K562 (cell line): ENCODE data around the gene ZNF749. TPM values are rescaled to one million over a fixed set of nuclear protein-coding genes. Genes with fewer than 3 reads are reported as not detected.

Experiments used
- CBFA2T2 ChIP-seq: fragments of 450-650 bp; conservative IDR thresholded peaks from 2 replicates; pipeline ENCODE4 v1.6.1; 2017; ENCODE audit warnings: mild to moderate bottlenecking
- CBFA2T3 ChIP-seq: fragments of 450-650 bp; IDR thresholded peaks from 2 replicates; pipeline ENCODE4 v1.6.1; 2017
- CBX3 ChIP-seq, 2 experiments: IDR thresholded peaks; 1 replicate in 1 of 2; 2 replicates in 1 of 2; pipeline ENCODE4 v1.6.1; 2012; ENCODE audit warnings: inconsistent platforms in 2 of 2, low read length in 2 of 2, borderline replicate concordance in 1 of 2, control low read depth in 1 of 2
- CBX5 ChIP-seq: IDR thresholded peaks from 2 replicates; pipeline ENCODE4 v1.6.1; 2014; ENCODE audit warnings: low read depth, borderline replicate concordance
- ETV5 ChIP-seq: sonication (generic); formaldehyde crosslinking; IDR thresholded peaks from 2 replicates; pipeline ENCODE4 v1.4.0; 2020; ENCODE audit warnings: low read depth, mild to moderate bottlenecking, missing genetic modification reagents
- GTF2A2 ChIP-seq: IDR thresholded peaks from 2 replicates; pipeline ENCODE4 v1.6.1; 2016; ENCODE audit warnings: mild to moderate bottlenecking, missing genetic modification characterization, missing compliant biosample characterization
- IRF9 ChIP-seq: fragments of 450-650 bp; IDR thresholded peaks from 2 replicates; pipeline ENCODE4 v1.6.1; 2016; ENCODE audit warnings: missing biosample characterization, missing genetic modification characterization
- MLX ChIP-seq, 2 experiments: fragments of 450-650 bp in 1 of 2; sonication (generic) in 1 of 2; formaldehyde crosslinking; conservative IDR thresholded peaks; 2 replicates each; pipeline versions ENCODE4 v1.4.0 to v1.8.1; 2020 to 2022; ENCODE audit warnings: mild to moderate bottlenecking in 1 of 2, missing genetic modification reagents in 1 of 2
- MXI1 ChIP-seq: IDR thresholded peaks from 2 replicates; pipeline ENCODE4 v1.6.1; 2011; ENCODE audit warnings: low read depth, mild to moderate bottlenecking, improper control_type of control experiment, low read length
- PCBP1 ChIP-seq: fragments of 200-400 bp; formaldehyde crosslinking; IDR thresholded peaks from 2 replicates; pipeline ENCODE4 v1.6.1; 2018; ENCODE audit warnings: mild to moderate bottlenecking, low read depth, low read length; ENCODE audit not compliant: poor library complexity, severe bottlenecking
- POLR2H ChIP-seq: IDR thresholded peaks from 2 replicates; pipeline ENCODE4 v1.6.1; 2016; ENCODE audit warnings: missing genetic modification characterization, low read depth, mild to moderate bottlenecking, control low read depth, missing compliant biosample characterization, moderate library complexity
- PRMT5 ChIP-seq: sonication (generic); formaldehyde crosslinking; IDR thresholded peaks from 2 replicates; pipeline ENCODE4 v1.5.0; 2020; ENCODE audit warnings: missing genetic modification reagents
- SIN3A ChIP-seq, 2 experiments: fragments of 150-350 bp in 1 of 2; IDR thresholded peaks; 2 replicates each; pipeline ENCODE4 v1.6.1; 2011 to 2016; ENCODE audit warnings: borderline replicate concordance in 2 of 2, low read depth in 2 of 2, low read length in 2 of 2, mild to moderate bottlenecking in 2 of 2, moderate library complexity in 2 of 2; ENCODE audit not compliant: control insufficient read depth in 1 of 2
- SRSF9 ChIP-seq: fragments of 200-400 bp; formaldehyde crosslinking; IDR thresholded peaks from 2 replicates; pipeline ENCODE4 v1.6.1; 2017; ENCODE audit warnings: low read depth, low read length, borderline replicate concordance
- TFAP4 ChIP-seq: sonication (generic); formaldehyde crosslinking; IDR thresholded peaks from 2 replicates; pipeline ENCODE4 v1.8.0; 2022; ENCODE audit warnings: missing genetic modification reagents, mild to moderate bottlenecking, moderate library complexity, borderline replicate concordance
- ZHX1 ChIP-seq: fragments of 150-350 bp; conservative IDR thresholded peaks from 2 replicates; pipeline ENCODE4 v1.6.1; 2014; ENCODE audit warnings: low read length
- ZNF197 ChIP-seq: fragments of 200-800 bp; sonication (Bioruptor generic); IDR thresholded peaks from 2 replicates; pipeline ENCODE4 v1.6.1; 2016; ENCODE audit warnings: low read depth, missing genetic modification characterization, missing compliant biosample characterization
- ZNF324 ChIP-seq: fragments of 250-450 bp; sonication (Bioruptor Pico); IDR thresholded peaks from 2 replicates; pipeline ENCODE4 v1.4.0; 2020; ENCODE audit warnings: mild to moderate bottlenecking
- ZNF347 ChIP-seq: fragments of 450-650 bp; formaldehyde crosslinking; IDR thresholded peaks from 2 replicates; pipeline ENCODE4 v1.4.0; 2020; ENCODE audit warnings: low read depth, mild to moderate bottlenecking, moderate library complexity
- ZNF76 ChIP-seq: fragments of 250-450 bp; sonication (Bioruptor Pico); IDR thresholded peaks from 2 replicates; pipeline ENCODE4 v1.4.0; 2020; ENCODE audit warnings: mild to moderate bottlenecking, moderate library complexity, borderline replicate concordance
- polyA plus RNA-seq, 8 experiments: library from polyadenylated mRNA; depleted of rRNA in 4 of 8; stranded (reverse) in 5 of 8; unstranded in 3 of 8; fragments of >200 nt; fragmentation: Nextera tagmentation in 2 of 8; fragmentation: Illumina TruSeq in 1 of 8; extraction: Ambion mirVana in 2 of 8; extraction: Trizol in 1 of 8; gene quantifications; 2 replicates each; pipeline versions ENCODE4 v1.2.1 to v1.2.3, GENCODE V29; 2011 to 2014; ENCODE audit warnings: inconsistent platforms in 1 of 8, missing spikeins in 1 of 8
- total RNA-seq, 7 experiments: library from RNA; depleted of rRNA in 6 of 7; stranded (reverse); fragments of >200 nt in 6 of 7; fragmentation: Illumina TruSeq in 2 of 7; extraction: Trizol in 2 of 7; gene quantifications; 2 replicates each; pipeline versions ENCODE4 v1.2.1 to v1.2.3, GENCODE V29; 2011 to 2021; ENCODE audit warnings: low replicate concordance in 1 of 7

The ZNF749 gene
- total and polyA plus RNA-seq, 9 of the 15 experiments (the other 6 are each of a cell fraction or from before 2014, with no cell fraction given) = 5.3 to 33.2 (median 15.0) TPM

- TF ChIP-seq SRSF9 (no peak), POLR2H (no peak), SIN3A (IDR thresholded peaks at IDR 0.05; ENCODE audit: borderline replicate concordance in 2 of 2, control insufficient read depth in 1 of 2, low read depth in 2 of 2, low read length in 2 of 2) (no peak; a peak in 1 of 4 replicates), CBX5 (no peak), ZHX1 (no peak), ETV5 (CRISPR knock-in tag) (no peak), CBFA2T2 (peak; percentile 43; the same call in 1 of the 2 replicates), TFAP4 (CRISPR knock-in tag) (peak; percentile 46), IRF9 (tag) (no peak), ZNF76 (no peak), ZNF324 (CRISPR knock-in tag) (no peak), PCBP1 (no peak), CBX3 (IDR thresholded peaks at IDR 0.05; ENCODE audit: borderline replicate concordance in 1 of 2, low read length in 2 of 2) (no peak), GTF2A2 (no peak), MXI1 (0 out of 2 replicates have a peak, but pooled peaks have one; percentile 19), CBFA2T3 (peak; percentile 67), ZNF347 (CRISPR knock-in tag) (no peak), PRMT5 (CRISPR knock-in tag) (no peak), MLX (CRISPR knock-in tag; conservative IDR thresholded peaks at IDR 0.05) (no peak), ZNF197 (CRISPR knock-in tag) (no peak)
Measured at GRCh38 chr19:57436417-57436816, 1.3 kb downstream of the ZNF749 start (continued).
